ENCODE data around the gene PAPLN.

The PAPLN gene

GRCh38 chr14:73246387-73247150, 9.3 kb downstream of the PAPLN start:
- DNase-seq (ENCODE audit: low spot score), result no peak

- DNase-seq (ENCODE audit: low spot score), result no peak
These were observed 11.0 kb downstream of the PAPLN start for GRCh38 chr14:73248108-73248868.

- no peak for DNase-seq (ENCODE audit: low spot score)
These were observed 11.8 kb downstream of the PAPLN start for GRCh38 chr14:73249108-73249507.

- DNase-seq (ENCODE audit: low spot score), result no peak
These were observed 12.4 kb downstream of the PAPLN start for GRCh38 chr14:73249564-73250316.

GRCh38 chr14:73250317-73250713, 13.0 kb downstream of the PAPLN start:
- DNase-seq (ENCODE audit: low spot score), result no peak

GRCh38 chr14:73250781-73251500, 13.6 kb downstream of the PAPLN start:
- DNase-seq (ENCODE audit: low spot score), result no peak

GRCh38 chr14:73251516-73252215, 14.4 kb downstream of the PAPLN start:
- DNase-seq (ENCODE audit: low spot score), result no peak

- no peak for DNase-seq (ENCODE audit: low spot score)
These were observed 15.4 kb downstream of the PAPLN start for GRCh38 chr14:73252491-73253322.

- DNase-seq (ENCODE audit: low spot score), result no peak
These were observed 16.0 kb downstream of the PAPLN start for GRCh38 chr14:73253323-73253610.

GRCh38 chr14:73253721-73254120, 16.4 kb downstream of the PAPLN start:
- DNase-seq (ENCODE audit: low spot score), result peak; percentile 58

GRCh38 chr14:73254247-73255004, 17.1 kb downstream of the PAPLN start:
- DNase-seq (ENCODE audit: low spot score), result peak; percentile 48

- peak; percentile 36 for DNase-seq (ENCODE audit: low spot score)
These were observed 17.7 kb downstream of the PAPLN start for GRCh38 chr14:73255005-73255400.

- peak; percentile 57 for DNase-seq (ENCODE audit: low spot score)
These were observed 18.5 kb downstream of the PAPLN start for GRCh38 chr14:73255693-73256225.

GRCh38 chr14:73258076-73258475, 20.8 kb downstream of the PAPLN start:
- DNase-seq (ENCODE audit: low spot score), result no peak

- DNase-seq (ENCODE audit: low spot score), result no peak
These were observed 21.7 kb downstream of the PAPLN start for GRCh38 chr14:73258845-73259611.

GRCh38 chr14:73259837-73260236, 22.5 kb downstream of the PAPLN start:
- no peak for DNase-seq (ENCODE audit: low spot score)

GRCh38 chr14:73260574-73260973, 23.3 kb downstream of the PAPLN start:
- no peak for DNase-seq (ENCODE audit: low spot score)

GRCh38 chr14:73261075-73261474, 23.8 kb downstream of the PAPLN start:
- DNase-seq (ENCODE audit: low spot score), result no peak
